Lower leg skin (tissue), 3 donors: ENCODE measurements around the gene CD7.

Experiments used
- CTCF ChIP-seq, 3 donors: fragments of 450-650 bp; IDR thresholded peaks; one replicate each; pipeline ENCODE4 v1.5.1; 2016; ENCODE audit warnings: antibody characterized with exemption in 3 of 3, mild to moderate bottlenecking in 3 of 3, moderate library complexity in 2 of 3
- POLR2A ChIP-seq, 2 donors: fragments of 450-650 bp; IDR thresholded peaks; one replicate each; pipeline ENCODE4 v1.6.1; 2016 to 2017; ENCODE audit warnings: antibody characterized with exemption in 2 of 2, mild to moderate bottlenecking in 1 of 2, moderate library complexity in 1 of 2

- TF ChIP-seq POLR2A (IDR thresholded peaks at IDR 0.05) (no peak), CTCF (IDR thresholded peaks at IDR 0.05) (no peak)
These were observed 2.4 kb downstream of the CD7 start for GRCh38 chr17:82314727-82315605.
